NCI-H2227 (cell line): Measurements from ENCODE around the gene NCKAP5L.

Experiments
- DNase-seq: peaks from one replicate; lab custom pipeline; 2025; ENCODE audit not compliant: unreplicated experiment; lab: John Stamatoyannopoulos, UW

Gene NCKAP5L

DNA sequence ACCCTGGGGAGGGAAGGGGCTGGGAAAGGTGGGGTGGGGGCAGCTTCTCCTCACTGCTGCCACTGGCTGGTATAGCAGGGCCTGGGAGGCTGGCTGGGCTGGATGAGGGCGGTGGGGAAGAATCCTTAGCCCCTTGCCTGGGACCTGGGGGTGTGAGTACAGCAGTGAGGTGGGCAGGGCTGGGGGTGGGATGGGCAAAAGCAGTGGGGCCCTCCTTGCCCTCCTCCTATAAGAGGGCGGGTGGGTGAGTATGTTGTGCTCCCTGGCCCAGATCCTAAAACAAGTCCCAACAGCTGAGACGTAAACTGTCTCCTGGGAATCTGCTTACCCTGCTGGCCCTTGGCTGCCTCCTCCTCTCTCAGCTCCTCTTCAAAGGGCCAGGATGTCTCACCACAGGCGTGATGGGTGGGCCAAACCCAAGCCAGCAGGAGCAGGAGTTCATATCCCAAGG is 2.2 kb downstream of the NCKAP5L start:
- no peak for DNase-seq

GRCh38 chr12:49825360-49825970 is 2.7 kb downstream of the NCKAP5L start:
- peak; percentile 10 for DNase-seq

GRCh38 chr12:49824895-49825294 is 3.3 kb downstream of the NCKAP5L start:
- no peak for DNase-seq

DNA sequence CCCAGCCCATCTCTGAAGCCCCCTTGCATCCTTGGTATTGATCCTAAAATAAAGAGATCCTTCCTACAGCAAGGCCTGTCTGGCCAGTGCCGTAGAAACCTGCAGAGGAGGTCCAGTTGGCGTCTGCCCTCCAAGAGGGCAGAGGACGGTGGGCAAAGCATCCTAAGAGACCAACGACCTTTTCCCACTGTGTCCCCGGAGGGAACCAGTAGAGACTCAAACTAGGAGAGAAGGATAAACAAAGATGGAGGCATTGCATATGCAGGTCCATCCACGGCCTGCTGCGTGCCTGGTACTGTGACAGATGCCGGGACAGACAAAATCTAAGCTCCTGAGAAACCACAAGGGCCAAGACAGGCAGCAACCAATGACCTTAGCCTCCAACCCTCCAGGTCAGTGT is 3.8 kb downstream of the NCKAP5L start:
- DNase-seq: no peak

GRCh38 chr12:49823951-49824350 is 4.3 kb downstream of the NCKAP5L start:
- no peak for DNase-seq

GRCh38 chr12:49823350-49823749 is 4.9 kb downstream of the NCKAP5L start:
- no peak for DNase-seq

DNA sequence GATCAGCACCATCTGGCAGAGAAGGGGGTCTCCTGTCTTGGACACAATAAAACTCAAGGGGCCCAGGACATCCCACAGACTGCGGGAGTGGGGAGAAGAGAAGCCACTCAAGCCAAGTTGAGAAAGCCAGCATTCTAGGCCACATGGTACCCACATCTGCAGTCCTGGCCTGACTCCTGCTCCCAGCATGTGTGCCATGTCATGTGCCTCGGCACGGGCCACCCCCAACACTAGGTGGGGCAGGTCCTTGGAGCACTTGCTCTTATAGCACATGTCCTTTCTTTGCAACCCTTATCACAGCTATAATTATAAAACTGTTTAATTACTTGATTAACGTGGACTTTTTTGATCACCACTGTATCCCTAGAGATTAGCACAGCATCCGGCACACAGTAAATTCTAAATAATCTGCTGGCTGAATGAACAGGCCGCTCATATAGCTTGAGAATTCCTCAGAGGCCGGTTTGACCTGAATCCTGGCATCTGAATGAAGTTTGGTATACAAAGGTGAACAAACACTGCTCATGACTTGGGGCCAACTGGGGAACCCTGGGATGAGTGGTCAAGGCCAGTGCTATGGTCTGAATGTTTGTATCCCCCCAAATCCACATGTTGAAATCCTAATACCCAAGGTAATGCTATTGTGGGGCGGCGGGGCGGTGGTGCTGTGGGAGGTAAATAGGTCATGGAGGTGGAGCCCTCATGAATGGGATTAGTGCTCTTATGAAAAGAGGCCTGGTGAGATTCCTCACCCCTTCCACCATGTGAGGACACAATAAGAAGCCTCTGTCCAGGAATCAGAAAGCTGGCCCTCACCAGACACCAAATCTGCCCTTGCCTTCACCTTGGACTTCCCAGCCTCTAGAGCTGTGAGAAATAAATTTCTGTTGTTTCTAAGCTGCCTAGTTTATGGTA is 6.6 kb downstream of the NCKAP5L start:
- no peak for DNase-seq

- DNase-seq: no peak
Measured at GRCh38 chr12:49819786-49820185, 8.4 kb downstream of the NCKAP5L start.

DNA sequence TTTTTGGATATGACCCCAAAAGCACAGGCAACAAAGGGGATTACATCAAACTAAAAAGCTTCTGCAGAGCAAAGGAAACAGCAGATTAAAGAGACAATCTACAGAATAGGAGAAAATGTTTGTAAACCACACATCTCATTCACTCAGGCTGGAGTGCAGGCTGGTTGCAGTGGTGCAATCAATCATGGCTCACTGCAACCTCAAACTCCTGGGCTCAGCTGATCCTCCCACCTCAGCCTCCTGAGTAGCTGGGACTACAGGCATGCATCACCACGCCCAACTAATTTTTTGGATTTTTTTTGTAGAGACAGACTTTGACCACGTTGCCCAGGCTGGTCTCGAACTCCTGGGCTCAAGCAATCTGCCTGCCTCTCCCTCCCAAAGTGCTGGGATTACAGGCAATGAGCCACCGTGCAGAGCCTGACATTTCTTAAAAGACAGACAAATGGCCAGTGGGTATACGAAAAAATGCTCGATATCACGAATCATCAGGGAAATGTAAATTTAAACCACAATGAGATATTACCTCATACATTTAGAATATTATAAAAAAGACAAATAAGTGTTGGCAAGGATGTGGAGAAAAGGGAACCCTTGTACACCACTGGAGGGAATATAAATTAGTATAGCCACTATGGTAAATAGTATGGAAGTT is 9.8 kb downstream of the NCKAP5L start:
- DNase-seq: no peak

DNA sequence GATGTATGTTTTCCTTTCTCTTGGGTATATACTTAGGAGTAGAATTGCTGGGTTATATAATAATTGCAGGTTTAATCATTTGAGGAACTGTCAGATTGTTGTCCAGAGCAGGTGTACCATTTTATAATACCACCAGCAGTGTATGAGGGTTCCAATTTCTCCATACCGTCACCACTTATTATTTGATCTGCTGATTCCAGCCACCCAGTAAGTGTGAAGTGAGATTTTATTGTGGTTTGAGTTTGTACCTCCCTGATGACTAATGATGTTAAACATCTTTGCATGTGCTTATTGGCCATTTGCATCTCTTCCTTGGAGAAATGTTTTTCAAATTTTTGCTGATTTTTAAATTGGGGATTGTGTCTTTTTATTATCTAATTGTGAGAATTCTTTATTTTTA is 15.1 kb downstream of the NCKAP5L start:
- no peak for DNase-seq

GRCh38 chr12:49811961-49812401 is 16.2 kb downstream of the NCKAP5L start:
- no peak for DNase-seq

- DNase-seq: no peak
Measured at GRCh38 chr12:49811136-49811535, 17.1 kb downstream of the NCKAP5L start.

GRCh38 chr12:49809906-49810389 is 18.3 kb downstream of the NCKAP5L start:
- DNase-seq: no peak

- peak; percentile 64 for DNase-seq
Measured at GRCh38 chr12:49809381-49809905, 18.8 kb downstream of the NCKAP5L start.

DNA sequence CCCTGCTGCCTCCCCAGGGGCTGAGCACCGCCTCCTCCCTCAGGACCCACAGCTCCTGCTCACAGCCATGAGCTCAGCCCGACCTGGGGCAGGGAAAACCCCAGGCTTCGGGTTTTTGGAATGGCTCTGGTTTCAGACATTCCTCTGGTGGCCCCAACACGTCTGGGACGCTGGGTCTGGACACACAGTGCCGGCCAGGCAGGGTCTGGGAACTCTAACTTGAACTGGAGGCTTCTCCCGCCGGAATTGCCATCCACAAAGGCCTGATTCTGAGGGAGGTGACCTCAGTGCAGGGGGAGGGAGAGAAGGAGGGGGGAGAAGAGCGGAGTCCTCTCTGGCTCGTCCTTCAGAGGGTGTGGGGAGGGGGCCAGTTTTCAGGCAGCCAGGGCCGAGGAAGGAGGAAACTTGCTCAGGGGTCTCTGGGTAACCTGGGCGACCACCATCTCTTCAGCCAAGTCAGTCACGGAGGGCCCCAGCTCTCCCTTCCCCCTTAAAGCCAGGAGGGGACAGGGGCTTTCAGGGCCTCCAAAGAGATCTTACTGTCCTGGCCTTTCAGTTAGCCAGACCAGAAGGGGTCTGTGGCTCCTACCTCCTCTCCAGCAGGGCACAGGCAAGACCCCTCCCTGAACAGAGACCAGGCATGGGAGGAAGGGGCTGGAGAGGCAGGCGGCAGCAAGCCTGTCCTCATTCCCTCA is 19.4 kb downstream of the NCKAP5L start:
- peak; percentile 4 for DNase-seq

- no peak for DNase-seq
Measured at GRCh38 chr12:49807991-49808580, 20.1 kb downstream of the NCKAP5L start.

- no peak for DNase-seq
Measured at GRCh38 chr12:49806877-49807276, 21.3 kb downstream of the NCKAP5L start.

DNA sequence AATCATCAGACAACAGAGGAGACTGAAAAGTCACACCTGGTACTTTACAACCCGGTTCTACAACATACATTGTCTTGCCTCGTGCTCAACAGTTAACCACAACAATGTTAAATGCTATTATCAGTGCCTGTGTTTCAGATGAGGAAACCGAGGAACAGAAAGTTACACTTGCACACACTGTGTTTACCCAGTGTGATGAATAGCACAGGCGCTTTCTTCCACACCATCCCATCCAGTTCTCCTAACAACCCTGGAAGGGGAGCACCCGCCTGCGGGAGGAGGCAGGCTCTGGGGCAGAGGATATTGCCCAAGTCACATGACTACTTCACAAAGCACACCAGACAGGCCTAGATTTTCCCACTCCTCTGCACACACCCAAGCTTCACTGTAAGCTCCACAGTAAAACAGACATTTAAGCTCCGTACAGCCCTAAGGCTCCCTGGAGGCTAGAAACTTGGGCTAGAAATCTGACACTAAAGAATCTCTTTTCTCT is 21.8 kb downstream of the NCKAP5L start:
- no peak for DNase-seq

DNA sequence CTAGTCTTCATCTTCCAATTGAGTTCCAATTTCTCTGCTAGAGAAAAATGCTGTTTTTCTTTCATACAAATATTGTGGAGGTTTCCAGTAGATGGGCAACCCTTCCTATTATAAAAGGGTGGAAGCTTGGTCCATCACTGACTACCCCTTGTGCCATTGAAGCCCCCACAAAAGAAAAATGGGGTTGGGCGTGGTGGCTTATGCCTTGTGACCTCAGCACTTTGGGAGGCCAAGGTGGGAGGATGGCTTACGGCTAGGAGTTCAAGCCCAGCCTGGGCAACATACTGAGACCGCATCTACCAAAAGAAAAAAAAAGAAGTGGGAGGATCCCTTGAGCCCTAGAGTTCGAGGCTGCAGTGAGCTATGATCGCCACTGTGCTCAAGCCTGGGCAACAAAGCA is 22.8 kb downstream of the NCKAP5L start:
- DNase-seq: no peak

DNA sequence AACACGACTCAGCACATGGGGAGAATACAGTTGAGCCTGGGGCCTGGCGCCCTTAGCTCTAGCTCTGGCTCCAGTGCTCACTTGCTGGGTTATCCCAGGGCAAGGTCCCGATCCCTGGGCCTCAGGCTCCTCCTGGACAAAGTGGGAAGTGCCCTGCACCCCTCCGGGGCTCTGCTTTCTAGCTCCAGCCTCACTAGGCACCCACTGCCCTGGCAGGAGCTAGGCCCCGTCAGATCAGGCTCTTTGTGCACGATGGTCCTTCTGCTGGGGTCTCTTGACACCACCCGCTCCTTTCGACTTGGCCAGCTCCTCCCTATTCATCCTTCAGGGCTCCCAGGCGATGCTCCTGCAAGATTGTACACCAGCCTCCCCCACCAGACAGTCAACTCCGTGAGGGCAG is 23.4 kb downstream of the NCKAP5L start:
- DNase-seq: no peak
